Globus pallidus (tissue), 1 donor: ENCODE results near the gene PTDSS2.
"Not testable (repeated sequence)": the region's sequence is repeated elsewhere in the genome, so short reads cannot be mapped to it uniquely, and the experiment has no call there.

Experiments
- DNase-seq: peaks from one replicate; pipeline ENCODE4 v3.0.0-alpha.2; 2015; ENCODE audit warnings: low spot score

PTDSS2 gene

DNA sequence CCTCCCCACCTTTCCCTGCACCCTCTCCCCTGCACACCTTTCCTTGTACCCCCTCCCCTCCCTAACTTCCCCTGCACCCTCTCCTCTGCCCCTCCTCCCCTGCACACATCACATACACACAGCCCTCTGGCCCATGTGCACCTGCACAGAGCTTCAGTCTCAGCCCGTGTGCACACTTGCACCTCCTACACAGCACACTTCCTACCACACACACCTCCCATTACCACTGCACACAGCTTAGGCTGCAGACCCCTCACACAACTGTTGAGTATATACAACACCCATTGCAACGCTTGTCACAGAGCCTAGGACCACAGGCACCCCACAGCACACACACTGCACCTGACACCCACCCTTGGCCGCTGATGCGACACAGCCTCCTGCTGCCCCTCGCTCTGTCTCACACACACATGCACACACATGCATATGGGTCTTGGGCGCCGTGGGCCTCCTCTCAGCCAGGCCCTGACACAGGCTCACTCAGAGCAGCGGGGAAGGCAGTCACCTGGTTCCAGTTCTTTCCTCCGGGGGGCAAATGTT lies 35.7 kb upstream of the PTDSS2 start:
- no peak for DNase-seq

DNA sequence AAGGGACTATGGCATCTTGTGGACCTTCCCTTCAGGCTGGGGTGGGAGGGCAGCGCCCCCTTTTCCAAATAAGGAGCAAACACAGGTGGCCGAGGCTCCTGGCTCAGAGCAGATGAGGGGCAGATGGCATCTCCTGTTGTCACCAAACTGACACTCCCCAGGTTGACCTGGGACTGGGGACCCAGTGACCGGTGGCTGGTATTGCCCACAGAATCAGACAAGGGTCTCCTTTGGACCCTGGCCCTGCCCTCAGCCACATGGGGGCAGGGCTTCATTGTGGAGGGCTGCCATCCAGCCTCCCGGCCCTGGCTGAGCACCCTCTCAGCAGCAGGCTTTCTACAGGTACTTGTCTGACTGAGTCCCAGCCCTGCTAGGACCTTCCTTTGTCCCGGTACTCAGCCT lies 34.4 kb upstream of the PTDSS2 start:
- no peak for DNase-seq

DNA sequence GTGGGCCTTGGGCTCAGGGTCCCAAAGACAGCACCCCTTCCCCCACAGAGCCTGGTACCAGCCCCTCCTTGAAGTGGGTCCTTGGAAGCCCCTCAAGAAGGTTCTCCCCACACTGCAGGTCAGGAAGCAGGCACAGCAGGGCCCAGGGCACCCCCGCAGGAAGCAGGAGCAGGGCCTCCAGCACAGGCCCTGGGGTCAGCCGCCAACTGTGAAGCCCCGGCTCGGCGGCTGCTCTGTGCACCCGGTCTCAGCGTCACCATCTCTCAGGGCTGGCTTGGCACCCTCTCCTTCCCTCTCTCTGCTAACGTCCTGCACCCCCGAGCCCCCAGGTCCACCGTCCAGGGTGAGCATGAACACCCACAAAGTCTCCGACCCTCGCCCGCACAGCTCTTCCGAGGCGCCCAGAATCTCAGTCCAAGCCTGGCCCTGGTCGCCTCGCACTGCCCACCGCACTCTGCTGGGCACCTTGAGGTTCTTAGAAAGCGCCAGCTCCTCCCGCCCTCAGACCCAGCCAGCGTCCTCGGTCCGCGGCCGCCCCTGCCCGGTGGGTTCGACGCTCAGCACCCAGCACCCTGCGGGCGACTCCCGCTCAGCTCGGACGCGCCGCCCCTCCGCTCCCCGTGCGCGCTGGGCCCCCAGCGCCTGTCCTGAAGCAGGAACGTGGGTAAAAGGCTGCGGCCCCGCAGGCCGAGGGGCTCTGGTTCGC lies 33.9 kb upstream of the PTDSS2 start:
- DNase-seq, result no peak

DNA sequence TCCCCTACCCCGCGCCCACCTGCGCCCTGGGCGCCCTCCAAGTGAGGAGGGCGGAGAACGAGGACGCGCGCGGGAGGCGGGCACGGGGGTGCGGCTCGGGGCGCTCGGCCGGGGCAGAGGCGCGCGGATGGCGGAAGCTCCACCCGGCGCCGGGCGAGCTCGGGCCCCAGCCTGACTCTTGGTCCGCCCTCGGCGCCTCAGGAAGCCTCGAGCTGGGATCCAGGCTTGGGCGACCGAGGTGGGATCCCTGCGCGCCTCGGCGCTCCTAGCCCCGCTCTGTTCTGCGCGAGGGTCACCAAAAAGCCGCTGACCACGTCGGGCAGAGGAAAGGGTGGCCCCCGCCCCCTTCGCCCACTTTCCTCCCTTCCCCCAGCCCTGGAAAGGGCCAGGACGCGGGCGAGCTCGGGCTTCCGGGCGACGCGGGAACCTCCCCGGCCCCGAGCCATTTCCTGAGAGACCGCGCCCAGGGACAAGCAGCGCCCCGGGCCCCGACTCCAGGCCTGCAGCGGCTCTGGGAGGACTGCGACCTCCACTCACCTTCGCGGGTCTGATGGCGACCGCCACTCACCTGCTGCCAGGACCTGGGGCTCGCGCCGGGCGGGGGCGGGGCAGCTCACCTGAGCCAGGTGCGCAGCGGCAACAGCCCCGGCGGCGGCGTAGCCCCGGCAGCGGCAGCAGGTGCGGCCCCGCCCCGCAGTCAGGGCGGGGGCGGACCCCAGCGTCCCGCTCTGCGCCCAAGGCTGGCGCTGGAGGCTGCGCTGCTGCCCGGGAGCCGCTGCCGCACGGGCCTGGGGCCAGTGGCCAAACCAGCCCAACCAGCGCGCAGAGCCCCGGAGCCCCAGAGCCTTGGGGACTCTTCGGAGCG lies 33.1 kb upstream of the PTDSS2 start:
- DNase-seq, result no peak

DNA sequence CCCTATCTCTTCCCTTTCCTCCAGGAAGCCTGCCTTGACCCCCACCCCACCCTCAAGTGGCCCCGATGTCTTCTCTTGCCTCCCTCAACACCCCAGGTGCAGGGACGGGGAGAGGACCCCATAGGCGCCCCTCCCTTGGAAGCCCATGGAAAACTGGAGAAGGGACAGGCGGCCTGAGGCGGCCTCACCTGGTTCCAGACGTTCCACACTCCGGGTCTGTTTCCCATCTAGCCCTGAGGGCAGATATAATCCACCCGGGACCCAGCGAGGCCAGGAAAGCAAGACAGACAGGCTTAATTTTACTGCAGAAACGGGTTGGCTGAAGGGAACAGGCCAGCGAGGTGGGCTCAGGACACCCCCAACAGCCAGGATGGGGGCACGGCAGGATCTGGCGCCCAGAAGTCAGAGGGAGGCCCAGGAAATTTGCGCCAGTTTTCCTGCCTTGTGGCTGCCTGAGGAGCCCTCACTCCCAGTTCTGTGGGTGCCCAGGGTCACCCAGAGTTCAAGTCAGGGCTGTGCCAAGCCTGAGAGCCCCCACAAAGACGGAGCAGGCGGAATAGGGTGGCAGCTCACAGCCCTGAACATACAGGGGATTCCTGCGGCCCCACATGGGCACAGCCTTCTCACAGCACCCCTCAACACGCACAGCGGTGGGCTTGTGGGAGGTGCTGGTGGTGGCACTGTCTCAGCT lies 32.3 kb upstream of the PTDSS2 start:
- DNase-seq, result no peak

DNA sequence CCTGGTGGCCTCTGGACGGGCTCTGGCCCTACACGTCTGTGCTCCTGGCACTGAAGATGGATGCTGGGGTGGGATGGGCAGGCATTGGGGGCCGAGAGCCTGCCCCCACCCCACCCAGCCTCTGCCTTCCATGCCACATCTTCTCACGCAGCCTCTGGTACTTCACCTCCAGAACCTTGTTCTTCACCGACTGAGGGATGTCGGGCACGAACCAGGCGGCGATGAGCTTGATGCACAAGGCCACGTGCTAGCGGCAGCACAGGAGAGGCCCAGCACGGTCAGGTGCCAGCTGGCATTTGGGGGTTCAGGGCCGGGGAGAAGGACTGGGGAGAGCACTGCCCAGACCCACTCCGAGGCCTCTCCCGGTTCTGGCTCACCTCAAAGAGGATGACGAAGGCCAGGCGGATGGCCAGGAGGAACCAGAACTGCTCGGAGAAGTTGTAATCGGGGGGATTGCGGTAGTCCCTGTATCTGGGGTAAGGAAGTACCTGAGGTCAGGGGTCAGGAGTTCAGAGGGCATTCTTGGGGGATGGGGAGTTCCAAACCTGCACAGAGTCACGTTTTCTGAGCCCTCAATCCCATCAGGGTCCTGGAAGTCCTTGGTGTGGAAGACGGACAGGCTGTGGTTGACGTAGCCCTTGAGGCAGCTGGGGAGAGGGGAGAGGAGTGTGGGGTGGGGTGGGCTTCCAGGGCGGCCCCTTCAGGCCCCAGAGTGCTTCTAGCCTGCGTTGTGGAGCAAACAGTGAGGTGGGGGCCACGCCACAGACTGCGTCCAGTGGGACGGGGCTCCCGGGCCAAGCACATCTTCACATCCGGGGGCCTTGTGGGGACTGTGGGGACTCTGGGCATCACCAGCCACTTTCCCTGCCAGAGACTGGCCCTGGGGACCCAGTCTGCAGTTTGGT lies 31.5 kb upstream of the PTDSS2 start:
- DNase-seq, result no peak

DNA sequence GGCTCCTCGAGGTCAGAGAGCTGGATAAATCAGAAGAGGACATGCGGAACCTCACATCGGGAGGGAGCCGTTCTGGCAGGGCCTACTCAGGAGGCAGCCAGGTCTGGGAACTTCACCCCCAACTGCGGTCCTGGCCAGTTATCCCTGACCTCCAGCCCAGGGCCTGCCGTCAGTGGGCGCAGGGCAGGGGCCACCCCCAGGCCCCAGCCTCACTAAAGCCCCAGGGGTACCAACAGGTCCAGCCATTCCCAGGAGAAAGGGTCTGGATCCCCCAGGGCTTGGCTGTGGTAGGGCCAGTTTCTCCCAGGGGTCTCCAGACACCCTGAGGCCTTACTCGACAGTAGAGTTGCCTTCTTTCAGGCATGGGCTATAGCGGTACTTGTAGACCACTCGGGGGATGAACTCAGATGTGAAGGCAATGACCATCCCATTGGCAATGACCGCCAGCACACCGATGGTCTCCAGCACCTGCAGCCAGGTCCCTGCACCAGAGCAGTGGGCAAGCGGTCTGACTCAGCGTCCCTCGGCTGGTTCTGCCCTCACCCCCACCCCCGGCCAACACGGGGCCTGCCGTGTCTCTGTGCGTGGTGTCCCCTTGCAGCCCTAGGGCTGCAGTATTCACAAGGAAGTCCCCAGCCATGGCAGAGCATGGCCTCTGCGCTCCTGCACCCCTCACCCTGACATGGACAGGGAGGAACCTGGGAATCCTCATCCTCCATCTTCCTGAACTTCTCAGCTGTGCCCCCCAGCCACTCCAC lies 30.7 kb upstream of the PTDSS2 start:
- no peak for DNase-seq

DNA sequence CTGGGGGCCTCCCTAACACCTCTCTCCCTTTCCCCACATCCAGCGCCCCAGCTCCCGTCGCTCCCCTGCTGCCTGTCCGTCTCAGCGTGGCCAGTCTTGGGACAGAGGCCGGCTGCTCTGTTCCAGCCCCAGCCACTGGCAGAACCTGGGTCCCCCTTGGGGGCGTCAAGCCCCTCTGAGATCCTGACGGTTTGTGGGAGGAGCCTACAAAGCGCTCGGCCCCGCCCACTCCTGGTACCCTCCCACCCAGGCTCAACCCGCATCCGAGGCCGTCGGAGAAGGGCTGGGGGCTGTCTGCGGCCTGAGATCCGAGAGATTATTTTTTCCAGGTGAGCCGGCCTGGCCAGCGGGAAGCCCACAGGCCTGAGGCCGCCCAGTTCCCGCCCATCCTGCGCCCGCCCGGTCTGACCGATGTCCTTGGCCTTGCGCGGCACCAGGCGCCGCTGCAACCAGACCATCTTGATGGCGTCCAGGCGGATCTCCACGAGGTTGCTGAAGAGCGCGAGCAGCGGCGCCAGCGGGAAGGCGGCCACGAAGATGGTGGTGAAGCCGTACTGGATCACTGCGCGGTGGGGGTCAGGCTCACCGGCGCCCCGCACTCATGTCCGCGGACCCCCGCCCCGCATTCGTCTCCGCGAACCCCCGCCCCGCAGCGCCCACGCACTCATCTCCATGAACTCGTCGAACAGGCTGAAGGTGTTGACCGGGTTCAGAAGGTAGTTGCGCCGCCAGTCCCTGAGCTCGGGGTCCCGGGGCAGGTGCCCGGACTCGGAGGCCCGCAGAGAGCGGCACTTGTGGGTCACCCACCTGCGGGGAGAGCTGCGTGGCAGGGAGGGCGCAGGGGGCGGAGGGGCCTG lies 29.8 kb upstream of the PTDSS2 start:
- DNase-seq, result no peak

DNA sequence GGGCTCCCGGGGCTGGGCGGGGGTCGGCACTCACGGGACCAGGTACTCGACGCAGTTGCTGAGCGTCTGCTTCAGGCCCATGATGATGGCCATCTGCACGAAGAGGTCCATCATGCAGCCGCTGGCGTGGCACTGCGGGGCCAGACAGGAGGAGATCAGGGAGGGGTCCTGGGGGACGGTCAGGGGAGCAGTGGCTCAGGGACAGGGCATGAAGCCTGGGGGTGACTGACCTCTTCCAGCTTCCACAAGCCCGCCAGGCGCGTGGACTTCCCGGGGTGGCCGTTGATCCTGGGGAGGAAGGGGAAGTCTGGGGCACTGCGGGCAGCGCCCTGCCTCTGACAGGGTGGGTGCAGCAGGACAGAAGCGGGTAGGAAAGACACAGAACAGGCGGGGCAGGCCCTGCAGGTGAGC lies 29.2 kb upstream of the PTDSS2 start:
- no peak for DNase-seq

DNA sequence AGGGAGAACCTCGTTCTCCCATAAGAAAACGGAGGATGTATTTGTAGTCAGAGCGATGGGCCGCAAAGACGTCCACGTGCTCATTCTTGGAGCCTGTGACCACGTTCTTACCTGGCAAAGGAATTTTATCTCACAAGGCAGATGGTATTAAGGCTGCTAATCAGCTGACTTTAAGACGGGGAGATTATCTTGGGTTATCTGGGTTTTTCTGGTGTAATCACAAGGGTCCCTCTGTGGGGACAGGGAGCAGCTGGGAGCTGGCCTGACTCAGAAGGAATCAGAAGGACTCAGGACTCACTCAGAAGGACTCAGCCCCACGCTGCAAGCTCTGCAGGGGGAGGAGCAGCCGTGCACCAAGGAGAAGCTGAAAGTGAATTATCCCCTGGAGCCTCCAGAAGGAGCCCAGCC lies 27.8 kb upstream of the PTDSS2 start:
- DNase-seq, result no peak

DNA sequence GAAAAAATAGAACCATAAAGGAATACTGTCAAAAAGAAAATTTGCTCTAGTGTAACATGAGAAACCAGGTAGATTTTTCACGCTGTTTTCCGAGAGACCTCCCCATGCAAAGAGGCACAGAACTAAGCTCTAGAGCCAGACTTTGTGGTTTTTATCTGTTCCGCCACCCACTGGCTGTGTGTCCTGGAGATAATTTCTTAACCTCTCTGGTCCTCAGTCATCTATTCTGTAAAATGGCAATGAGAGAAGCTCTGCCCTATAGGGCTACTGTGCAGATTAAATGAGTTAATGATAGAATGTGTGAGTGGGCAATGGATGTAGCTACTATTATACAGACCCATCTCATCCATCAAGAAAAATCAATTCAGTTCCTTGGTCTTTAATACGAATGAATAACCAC lies 25.8 kb upstream of the PTDSS2 start:
- no peak for DNase-seq

DNA sequence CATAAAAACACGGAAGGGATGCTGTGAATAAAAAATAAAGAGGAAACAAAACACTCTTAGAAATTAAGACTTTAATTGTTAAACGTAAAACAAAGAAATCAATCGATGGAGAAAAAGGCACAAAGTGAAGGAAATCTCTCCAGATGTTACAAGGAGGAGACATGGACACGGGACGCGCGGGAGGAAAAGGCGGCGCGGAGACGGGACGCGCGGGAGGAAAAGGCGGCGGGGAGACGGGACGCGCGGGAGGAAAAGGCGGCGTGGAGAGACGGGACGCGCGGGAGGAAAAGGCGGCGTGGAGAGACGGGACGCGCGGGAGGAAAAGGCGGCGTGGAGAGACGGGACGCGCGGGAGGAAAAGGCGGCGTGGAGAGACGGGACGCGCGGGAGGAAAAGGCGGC lies 25.3 kb upstream of the PTDSS2 start:
- not testable (repeated sequence) for DNase-seq

DNA sequence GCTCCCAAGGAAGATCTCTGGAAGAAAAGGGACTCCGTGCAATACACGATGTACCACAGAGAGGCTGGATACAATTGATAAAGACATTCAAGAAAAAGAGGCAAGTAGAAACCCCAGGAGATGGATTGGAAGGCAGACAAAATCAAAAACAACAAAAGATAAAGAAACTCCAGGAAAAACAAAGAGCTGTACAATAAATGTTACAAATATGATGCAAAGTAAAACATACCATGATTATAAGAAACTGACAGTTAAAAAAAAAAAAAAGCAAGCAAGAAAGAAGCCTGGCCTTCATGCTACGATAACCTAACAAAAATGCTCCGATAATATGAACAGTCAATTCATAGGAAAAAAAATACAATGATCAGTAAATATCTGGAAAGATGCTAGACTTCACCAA lies 24.8 kb upstream of the PTDSS2 start:
- DNase-seq, result no peak

DNA sequence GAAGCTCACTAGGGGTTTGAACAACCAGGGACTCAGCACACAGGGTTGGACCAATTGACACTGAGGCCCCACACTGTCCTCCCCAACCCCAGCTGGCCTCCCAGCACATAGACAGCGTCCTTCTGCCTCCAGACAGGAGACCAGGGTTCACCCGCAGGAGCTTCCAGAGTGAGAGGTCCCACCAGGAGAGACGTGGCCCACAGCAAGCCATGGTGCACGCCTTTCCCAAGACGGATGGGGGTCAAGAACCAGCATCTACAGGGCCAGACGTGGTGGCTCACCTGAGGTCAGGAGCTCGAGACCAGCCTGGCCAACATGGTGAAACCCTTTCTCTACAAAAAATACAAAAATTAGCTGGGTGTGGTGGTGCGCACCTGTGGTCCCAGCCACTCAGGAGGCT lies 23.2 kb upstream of the PTDSS2 start:
- DNase-seq, result no peak

DNA sequence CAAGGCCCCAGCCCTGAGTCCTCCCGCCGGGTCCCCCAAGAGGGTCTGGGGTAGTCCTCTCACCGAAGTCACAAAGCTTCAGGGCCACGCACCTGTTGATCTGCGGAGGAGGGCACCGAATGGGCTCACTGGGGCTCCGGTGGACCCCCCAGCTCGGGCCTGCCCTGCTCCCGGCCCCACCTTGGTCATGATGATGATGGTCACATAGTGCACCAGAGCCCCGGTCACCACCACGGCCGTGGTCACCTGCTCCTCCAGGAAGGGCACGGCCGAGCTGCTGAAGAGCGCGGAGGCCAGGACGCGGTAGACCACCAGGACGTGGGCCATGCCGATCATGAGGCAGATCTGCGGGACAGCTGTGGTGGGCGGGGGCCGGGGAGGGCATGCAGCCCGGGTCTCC lies 21.8 kb upstream of the PTDSS2 start:
- DNase-seq, result no peak

DNA sequence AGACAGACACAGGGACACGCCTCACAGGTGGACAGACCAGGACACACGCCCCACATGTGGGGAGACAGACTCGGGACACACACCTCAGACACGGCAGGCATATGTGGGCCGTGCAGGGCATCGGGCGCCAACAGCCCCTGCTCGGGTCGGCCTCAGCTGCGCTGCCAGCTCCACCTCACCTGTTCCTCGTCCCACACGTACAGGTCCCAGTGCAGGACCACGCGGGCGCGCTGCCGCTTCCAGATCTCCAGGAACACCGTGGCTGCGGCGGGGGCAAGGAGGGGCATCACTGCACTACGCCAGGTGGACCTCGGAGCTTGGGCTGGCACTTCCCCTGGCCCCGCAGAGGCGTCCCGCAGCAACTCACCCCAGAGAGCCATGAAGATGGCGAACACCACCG lies 20.7 kb upstream of the PTDSS2 start:
- no peak for DNase-seq

DNA sequence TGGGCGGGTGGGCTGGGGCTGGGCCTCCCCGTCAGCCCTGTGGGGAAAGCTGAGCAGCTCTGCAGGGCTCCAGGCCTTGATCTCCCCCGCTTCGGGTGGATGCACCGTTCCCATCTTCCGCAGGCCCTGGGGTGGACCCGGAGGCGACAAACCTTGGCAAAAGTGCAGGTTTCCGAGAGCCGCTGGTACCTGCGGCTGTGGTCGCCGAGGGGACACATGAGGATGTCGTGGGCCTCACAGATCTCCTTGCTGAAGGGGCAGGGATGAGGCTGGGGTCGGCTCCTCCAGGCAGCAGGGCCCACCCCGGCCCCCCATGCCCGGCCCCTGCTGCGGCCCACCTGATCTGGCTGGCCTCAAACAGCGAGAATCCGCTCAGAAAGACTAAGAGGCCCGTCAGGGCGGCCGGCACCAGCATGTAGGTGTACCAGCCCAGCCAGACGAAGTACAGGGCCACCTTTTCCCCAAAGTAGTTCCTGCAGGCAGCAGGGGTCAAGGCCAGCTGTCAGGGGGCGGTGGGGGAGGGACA lies 20.1 kb upstream of the PTDSS2 start:
- DNase-seq, result no peak

DNA sequence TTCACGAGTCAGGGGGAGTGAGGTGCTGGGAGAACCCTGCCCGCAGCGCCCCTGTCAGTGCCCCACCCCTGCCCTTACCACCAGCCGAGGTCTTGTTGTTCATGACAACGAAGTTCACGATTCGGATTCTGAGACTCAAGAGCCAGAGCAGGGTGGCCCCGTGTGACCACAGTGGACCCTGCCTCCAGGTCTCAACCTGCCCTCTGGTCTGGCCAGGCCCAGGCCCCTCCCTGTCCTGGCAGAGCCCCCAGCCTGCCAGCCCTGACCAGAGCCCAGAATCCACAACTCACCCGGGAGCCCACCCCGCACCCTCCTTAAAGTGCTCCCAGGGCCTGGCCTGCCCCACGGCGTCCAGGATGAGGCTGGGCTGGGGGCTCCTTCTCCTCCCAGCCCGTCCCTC lies 18.2 kb upstream of the PTDSS2 start:
- no peak for DNase-seq

DNA sequence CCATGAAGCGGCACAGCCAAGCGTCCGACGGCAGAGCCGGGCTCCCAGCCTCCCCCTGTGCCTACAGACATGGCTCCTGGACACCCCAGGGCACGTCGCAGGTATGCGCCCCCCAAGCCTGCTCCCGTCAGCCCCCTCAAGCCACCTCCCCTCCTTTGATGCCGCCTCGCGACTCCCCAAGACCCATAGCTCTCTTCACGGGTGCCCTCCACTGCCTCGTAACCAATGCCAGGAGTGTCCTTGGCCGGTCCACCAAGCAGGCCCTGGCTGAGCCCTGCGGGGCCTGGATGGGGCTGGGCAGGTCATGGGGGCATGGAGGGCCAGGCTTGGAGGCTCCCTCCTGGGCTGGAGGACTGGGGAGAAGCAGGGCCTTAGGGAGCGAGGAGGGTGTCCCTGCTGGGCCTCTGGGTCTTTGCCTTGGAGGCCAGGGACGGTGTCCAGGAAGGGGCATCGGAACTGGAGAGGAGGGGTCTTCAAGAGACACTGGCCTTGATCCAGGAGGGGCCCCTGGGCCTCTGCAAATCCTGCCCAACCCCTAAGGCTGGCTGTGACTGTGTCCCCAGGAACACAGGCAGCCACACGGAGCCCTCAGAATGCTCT lies 17.5 kb upstream of the PTDSS2 start:
- DNase-seq, result no peak
